SK-N-SH (cell line): Measurements from ENCODE around the gene FIGNL1. TPM values are rescaled to one million over a fixed set of nuclear protein-coding genes. Genes with fewer than 3 reads are reported as not detected.

Experiments used
- CTCF ChIA-PET: fragments of 300-600, 350-600 bp; formaldehyde crosslinking; extraction: SDS; loops from one replicate; lab custom pipeline; 2021; lab: Yijun Ruan, JAX
- POLR2A ChIA-PET: fragments of 350-600 bp; sonication (Branson Sonifier 250); formaldehyde crosslinking; extraction: SDS; loops from one replicate; lab custom pipeline; 2020; ENCODE audit warnings: antibody characterized with exemption, inconsistent platforms; lab: Yijun Ruan, JAX
- DNase-seq: peaks from one replicate; pipeline ENCODE4 v3.0.0; 2012
- H2AFZ ChIP-seq: fragments of 200-600 bp; sonication (generic); 2 replicates; pipeline ENCODE4 v1.8.1; 2016; ENCODE audit warnings: antibody characterized with exemption, mild to moderate bottlenecking, low read depth
- H3F3A ChIP-seq: fragments of 200-600 bp; sonication (generic); replicated peaks from 2 replicates; pipeline ENCODE3; 2016; ENCODE audit warnings: antibody characterized with exemption, mild to moderate bottlenecking; ENCODE audit not compliant: insufficient read depth
- H3K27ac ChIP-seq, 2 experiments: fragments of 200-500 bp in 1 of 2; fragments of 200-600 bp in 1 of 2; sonication (Bioruptor generic) in 1 of 2; sonication (generic), shearing (Covaris generic) in 1 of 2; 2 replicates each; pipeline versions ENCODE4 v1.5.1 to v1.6.1; 2014 to 2016; ENCODE audit warnings: low read depth in 2 of 2, inconsistent platforms in 1 of 2, low read length in 1 of 2, mild to moderate bottlenecking in 1 of 2, mixed read lengths in 1 of 2
- H3K27me3 ChIP-seq: fragments of 200-600 bp; sonication (generic), shearing (Covaris generic); 2 replicates; pipeline ENCODE4 v1.6.1; 2016; ENCODE audit warnings: mixed run types; ENCODE audit not compliant: insufficient read depth
- H3K36me3 ChIP-seq, 2 experiments: fragments of 200-500 bp in 1 of 2; fragments of 200-600 bp in 1 of 2; sonication (Bioruptor generic) in 1 of 2; sonication (generic) in 1 of 2; replicated peaks in 1 of 2; 2 replicates each; pipeline versions ENCODE3 to v1.5.1; 2014 to 2016; ENCODE audit warnings: low read length in 1 of 2, mild to moderate bottlenecking in 1 of 2; ENCODE audit not compliant: insufficient read depth in 2 of 2, control insufficient read depth in 1 of 2
- H3K4me1 ChIP-seq, 2 experiments: fragments of 200-500 bp in 1 of 2; fragments of 200-600 bp in 1 of 2; sonication (Bioruptor generic) in 1 of 2; sonication (generic), shearing (Covaris generic) in 1 of 2; 2 replicates each; pipeline versions ENCODE4 v1.5.1 to v1.6.1; 2014 to 2016; ENCODE audit warnings: low read depth in 1 of 2, low read length in 1 of 2, mixed run types in 1 of 2; ENCODE audit not compliant: insufficient read depth in 2 of 2, control insufficient read depth in 1 of 2
- H3K4me2 ChIP-seq: fragments of 200-600 bp; sonication (generic), shearing (Covaris generic); 2 replicates; pipeline ENCODE4 v1.6.1; 2017; ENCODE audit warnings: mixed run types
- H3K4me3 ChIP-seq, 2 experiments: fragments of 200-500 bp in 1 of 2; fragments of 200-600 bp in 1 of 2; sonication (Bioruptor generic) in 1 of 2; sonication (generic), shearing (Covaris generic) in 1 of 2; 2 replicates each; pipeline versions ENCODE4 v1.5.1 to v1.8.1; 2014 to 2016; ENCODE audit warnings: low read depth in 2 of 2, inconsistent platforms in 1 of 2, low read length in 1 of 2, mild to moderate bottlenecking in 1 of 2, mixed read lengths in 1 of 2, moderate library complexity in 1 of 2
- H3K79me2 ChIP-seq: fragments of 200-600 bp; sonication (generic); 2 replicates; pipeline ENCODE4 v1.8.1; 2017; ENCODE audit warnings: mild to moderate bottlenecking; ENCODE audit not compliant: insufficient read depth
- H3K9ac ChIP-seq: fragments of 200-600 bp; sonication (generic); 2 replicates; pipeline ENCODE4 v1.6.1; 2017; ENCODE audit warnings: mixed run types
- H3K9me2 ChIP-seq: fragments of 200-600 bp; sonication (generic); 2 replicates; pipeline ENCODE4 v1.6.1; 2017; ENCODE audit warnings: mixed run types
- H3K9me3 ChIP-seq: fragments of 200-600 bp; sonication (generic); 2 replicates; pipeline ENCODE4 v1.6.1; 2017; ENCODE audit warnings: mixed run types, mild to moderate bottlenecking, moderate library complexity
- H4K20me1 ChIP-seq: fragments of 200-600 bp; sonication (generic); 2 replicates; pipeline ENCODE4 v1.6.1; 2017; ENCODE audit warnings: mild to moderate bottlenecking, mixed run types; ENCODE audit not compliant: insufficient read depth
- CHD2 ChIP-seq: fragments of 150-350 bp; IDR thresholded peaks from 2 replicates; pipeline ENCODE4 v1.6.1; 2018; ENCODE audit warnings: low read length; ENCODE audit not compliant: partially characterized antibody
- CTCF ChIP-seq: fragments of 200-600 bp; sonication (generic); IDR thresholded peaks from 2 replicates; pipeline ENCODE4 v1.6.1; 2017; ENCODE audit warnings: antibody characterized with exemption, mild to moderate bottlenecking, moderate library complexity
- EP300 ChIP-seq, 2 experiments: IDR thresholded peaks; 2 replicates each; pipeline versions ENCODE4 v1.4.0 to v1.6.1; 2012; ENCODE audit warnings: borderline replicate concordance in 1 of 2, low read depth in 1 of 2, low read length in 1 of 2
- EZH2phosphoT487 ChIP-seq: fragments of 200-600 bp; sonication (generic); IDR thresholded peaks from 2 replicates; pipeline ENCODE4 v1.6.1; 2017; ENCODE audit warnings: low read depth, mixed run types, mild to moderate bottlenecking, antibody characterized with exemption, moderate library complexity, borderline replicate concordance
- FOXM1 ChIP-seq: IDR thresholded peaks from 2 replicates; pipeline ENCODE4 v1.4.0; 2012; ENCODE audit warnings: low read depth, mild to moderate bottlenecking
- JUND ChIP-seq: IDR thresholded peaks from 2 replicates; pipeline ENCODE4 v1.4.0; 2012
- MEF2A ChIP-seq: IDR thresholded peaks from 2 replicates; pipeline ENCODE4 v1.4.0; 2012; ENCODE audit warnings: low read depth, borderline replicate concordance
- NFIC ChIP-seq: IDR thresholded peaks from 2 replicates; pipeline ENCODE4 v1.4.0; 2012; ENCODE audit warnings: borderline replicate concordance
- NRF1 ChIP-seq: IDR thresholded peaks from 2 replicates; pipeline ENCODE4 v1.6.1; 2012; ENCODE audit warnings: low read depth, mild to moderate bottlenecking, low read length
- POLR2AphosphoS5 ChIP-seq: IDR thresholded peaks from 2 replicates; pipeline ENCODE4 v1.6.1; 2012; ENCODE audit warnings: low read depth, low read length
- RAD21 ChIP-seq: IDR thresholded peaks from 2 replicates; pipeline ENCODE4 v1.6.1; 2012; ENCODE audit warnings: mild to moderate bottlenecking, low read length
- RCOR1 ChIP-seq: fragments of 150-350 bp; IDR thresholded peaks from 2 replicates; pipeline ENCODE4 v1.6.1; 2017; ENCODE audit warnings: antibody characterized with exemption, low read length
- REST ChIP-seq: IDR thresholded peaks from 2 replicates; pipeline ENCODE4 v1.6.1; 2012; ENCODE audit warnings: mild to moderate bottlenecking, low read depth, low read length, moderate library complexity
- RXRA ChIP-seq: IDR thresholded peaks from 2 replicates; pipeline ENCODE4 v1.4.0; 2012; ENCODE audit warnings: low read depth, mild to moderate bottlenecking, borderline replicate concordance
- SIN3A ChIP-seq: IDR thresholded peaks from 2 replicates; pipeline ENCODE4 v1.6.1; 2012; ENCODE audit warnings: low read depth, mild to moderate bottlenecking, low read length, moderate library complexity, borderline replicate concordance
- SMC3 ChIP-seq: IDR thresholded peaks from 2 replicates; pipeline ENCODE4 v1.6.1; 2012; ENCODE audit warnings: low read depth, low read length, improper control_type of control experiment
- TEAD4 ChIP-seq: IDR thresholded peaks from 2 replicates; pipeline ENCODE4 v1.4.0; 2012; ENCODE audit warnings: mild to moderate bottlenecking, borderline replicate concordance; ENCODE audit not compliant: insufficient read depth
- WGBS: methylation state at CpG from one replicate; pipeline ENCODE4 v1.1.6; 2017; ENCODE audit warnings: low lambda C conversion rate; 5-methylcytosine and 5-hydroxymethylcytosine counted together
- polyA plus RNA-seq, 3 experiments: library from polyadenylated mRNA; depleted of rRNA; stranded (reverse); fragments of >200 nt; gene quantifications; 2 replicates each; pipeline ENCODE4 v1.2.3, GENCODE V29; 2012

Gene FIGNL1
- polyA plus RNA-seq, 1 of the 3 experiments (the other 2 are of a cell fraction), result 6.7 TPM

- TF ChIP-seq EZH2phosphoT487 (no peak), NFIC (peak; percentile 44), MEF2A (no peak), JUND (no peak), CTCF (no peak), SIN3A (peak; percentile 90)
These were observed at the start of gene FIGNL1 (continued) for GRCh38 chr7:50449881-50450589.

GRCh38 chr7:50499092-50499491 is 48.9 kb upstream of the FIGNL1 start:
- Histone ChIP-seq H3K9me2 (no peaks in the 10 kb centered on the region), H3K79me2 (no peaks in the 10 kb centered on the region), H3F3A (no peaks in the 10 kb centered on the region), H3K4me3 (no peak overlapping the region), H3K36me3 (peaks cover 0 to 8% of the 10 kb centered on the region in 2 experiments), H2AFZ (no peak overlapping the region), H3K27me3 (no peaks in the 10 kb centered on the region), H3K27ac (peak overlapping the region in 1 of 2 experiments; percentile 100; a peak in 2 of 4 replicates), H3K9me3 (no peaks in the 10 kb centered on the region), H3K9ac (no peak overlapping the region), H3K4me1 (peaks cover 0 to 77% of the 10 kb centered on the region in 2 experiments; a peak in 2 of 4 replicates)
- WGBS, result 53% methylated on average over 5 of the region's 6 CpGs
- CTCF ChIA-PET, result interaction anchor here (0.5 to 6.1 kb wide), 8 partner anchors 11 to 130 kb away, joined by 3 to 50 read pairs (median 4); no protein-coding TSS in a partner anchor
- POLR2A ChIA-PET, result interaction anchor here (3.4 to 3.9 kb wide), 2 partner anchors 9 to 60 kb away, joined by 48 to 101 read pairs; no protein-coding TSS in a partner anchor
- no peak for DNase-seq
- no peak for TF ChIP-seq CHD2
- TF ChIP-seq CTCF, result no peak
- TF ChIP-seq, all 33 proteins: peak for 0
- Histone ChIP-seq H3K4me2 (no peak overlapping the region), H4K20me1 (no peaks in the 10 kb centered on the region)

GRCh38 chr7:50497968-50498367 is 47.8 kb upstream of the FIGNL1 start:
- ChIA-PET CTCF (interaction anchor here (1.1 to 6.1 kb wide), 10 partner anchors 11 to 182 kb away, joined by 3 to 50 read pairs (median 4); no protein-coding TSS in a partner anchor), POLR2A (interaction anchor here (0.7 to 3.9 kb wide), 7 partner anchors 10 to 64 kb away, joined by 3 to 101 read pairs (median 18); no protein-coding TSS in a partner anchor)
- Histone ChIP-seq H3K4me2 (no peak overlapping the region), H3K27me3 (no peaks in the 10 kb centered on the region), H3K9ac (no peak overlapping the region), H3K79me2 (no peaks in the 10 kb centered on the region), H3K27ac (peak overlapping the region; percentile 25 to 100; a peak in 3 of 4 replicates), H3K36me3 (peaks cover 0 to 3% of the 10 kb centered on the region in 2 experiments), H3F3A (no peaks in the 10 kb centered on the region), H3K9me3 (no peaks in the 10 kb centered on the region), H3K4me3 (no peak overlapping the region), H2AFZ (no peak overlapping the region), H4K20me1 (no peaks in the 10 kb centered on the region), H3K4me1 (peaks cover 0 to 74% of the 10 kb centered on the region in 2 experiments; a peak in 2 of 4 replicates), H3K9me2 (no peaks in the 10 kb centered on the region)
- WGBS, result 21% methylated on average over 5 of the region's 5 CpGs
- DNase-seq, result peak; percentile 32
- TF ChIP-seq POLR2AphosphoS5 (no peak), RAD21 (0 out of 2 replicates have a peak, but pooled peaks have one; percentile 21), SMC3 (no peak), RXRA (no peak), RCOR1 (no peak), EP300 (IDR thresholded peaks at IDR 0.05; ENCODE audit: borderline replicate concordance in 1 of 2, low read depth in 1 of 2, low read length in 1 of 2) (peak in 1 of 2 experiments; percentile 81; a peak in 2 of 4 replicates), FOXM1 (no peak), NRF1 (no peak), TEAD4 (no peak), REST (no peak)
